ENCODE measurements around the gene FAM149B1.

GRCh38 chr10:73220989-73221388 is 53.1 kb downstream of the FAM149B1 start:
- TF ChIP-seq TOX (CRISPR knock-in tag; IDR thresholded peaks at IDR 0.05; ENCODE audit: borderline replicate concordance) (no peak), GLIS3 (CRISPR knock-in tag; IDR thresholded peaks at IDR 0.05) (no peak), ZFP3 (CRISPR knock-in tag; IDR thresholded peaks at IDR 0.05) (no peak), PATZ1 (CRISPR knock-in tag; IDR thresholded peaks at IDR 0.05; ENCODE audit: borderline replicate concordance) (no peak), PPARA (CRISPR knock-in tag; IDR thresholded peaks at IDR 0.05; ENCODE audit: borderline replicate concordance) (no peak), RARB (CRISPR knock-in tag; IDR thresholded peaks at IDR 0.05) (no peak)

Data from SK-N-SH treated with all-trans-retinoic acid at 6 μM for 48 hours (cell line).